HG03469 (cell line): ENCODE data around the gene ATF1.
"Not testable (repeated sequence)": the region's sequence is repeated elsewhere in the genome, so short reads cannot be mapped to it uniquely, and the experiment has no call there.

Experiments
- ATAC-seq: cut with Tn5 transposase; IDR thresholded peaks from one replicate; pipeline ENCODE4 v1.9.1; 2021; ENCODE audit warnings: mild to moderate bottlenecking, moderate library complexity, moderate number of reproducible peaks; ENCODE audit not compliant: unreplicated experiment

Gene ATF1

GRCh38 chr12:50790081-50790480, 26.2 kb downstream of the ATF1 start:
- no peak for ATAC-seq

DNA sequence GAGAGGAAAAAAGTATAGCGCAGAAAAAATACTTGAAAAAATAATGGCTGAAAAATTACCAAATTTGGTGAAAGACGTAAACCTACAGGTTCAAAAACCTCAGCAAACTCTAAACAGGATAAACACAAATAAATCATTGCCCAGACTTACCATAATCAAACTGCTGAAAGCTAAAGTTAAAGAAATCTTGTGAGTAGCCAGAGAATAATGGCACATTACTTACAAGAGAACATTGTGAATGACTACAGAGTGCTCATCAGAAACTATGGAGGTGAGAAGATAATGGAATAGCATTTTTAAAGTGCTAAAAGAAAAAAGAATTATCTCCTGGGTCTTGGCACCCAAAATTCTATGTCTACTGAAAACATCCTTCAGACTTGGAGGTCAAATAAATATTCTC, 36.0 kb downstream of the ATF1 start:
- ATAC-seq, result no peak

GRCh38 chr12:50803230-50803875, 39.5 kb downstream of the ATF1 start:
- ATAC-seq, result no peak

DNA sequence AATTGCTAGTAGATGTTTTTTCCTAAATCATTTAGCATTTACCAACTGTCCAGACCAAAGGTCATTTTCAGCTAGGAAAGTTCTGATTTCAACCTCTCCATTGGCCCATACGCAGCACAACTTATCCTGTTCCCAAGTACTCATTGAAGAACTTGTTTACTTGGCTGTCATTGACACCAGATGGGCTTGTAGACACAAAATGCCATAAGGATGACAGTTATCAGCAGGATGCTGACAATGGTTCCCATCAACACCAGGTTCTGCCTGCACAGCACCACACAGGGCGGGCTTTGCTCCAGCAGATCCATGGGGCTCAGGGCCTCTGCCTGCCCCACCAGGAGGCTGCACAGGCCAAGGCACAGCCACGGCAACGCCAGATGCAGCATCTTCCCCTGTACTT, 42.3 kb downstream of the ATF1 start:
- no peak for ATAC-seq

DNA sequence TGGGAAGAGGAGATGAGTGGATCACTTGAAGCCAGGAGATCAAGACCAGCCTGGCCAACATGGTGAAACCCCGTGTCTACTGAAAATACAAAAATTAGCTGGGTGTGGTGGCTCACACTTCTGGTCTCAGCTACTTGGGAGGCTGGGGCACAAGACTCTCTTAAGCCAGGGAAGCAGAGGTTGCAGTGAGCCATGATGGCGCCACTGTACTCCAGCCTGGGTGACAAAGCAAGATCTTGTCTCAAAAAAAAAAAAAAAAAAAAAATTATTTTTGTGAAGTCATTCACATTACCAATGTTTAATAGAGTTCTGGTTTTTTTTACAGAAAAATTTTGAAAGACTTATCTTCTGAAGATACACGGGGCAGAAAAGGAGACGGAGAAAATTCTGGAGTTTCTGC, 45.2 kb downstream of the ATF1 start:
- not testable (repeated sequence) for ATAC-seq

DNA sequence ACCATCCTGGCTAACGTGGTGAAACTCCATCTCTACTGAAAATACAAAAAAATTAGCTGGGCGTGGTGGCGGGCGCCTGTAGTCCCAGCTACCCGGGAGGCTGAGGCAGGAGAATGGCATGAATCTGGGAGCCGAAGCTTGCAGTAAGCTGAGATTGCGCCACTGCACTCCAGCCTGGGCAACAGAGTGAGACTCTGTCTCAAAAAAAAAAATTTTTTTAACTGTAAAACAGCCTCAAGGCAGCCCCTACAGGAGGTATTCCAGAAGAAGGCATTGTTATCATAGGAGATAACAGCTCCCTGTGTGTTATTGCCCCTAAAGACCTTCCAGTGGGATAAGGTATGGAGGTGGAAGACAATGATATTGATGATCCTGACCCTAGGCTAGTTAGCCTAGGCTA, 51.0 kb downstream of the ATF1 start:
- not testable (repeated sequence) for ATAC-seq

- no peak for ATAC-seq
Measured at GRCh38 chr12:50820177-50820576, 56.3 kb downstream of the ATF1 start.

DNA sequence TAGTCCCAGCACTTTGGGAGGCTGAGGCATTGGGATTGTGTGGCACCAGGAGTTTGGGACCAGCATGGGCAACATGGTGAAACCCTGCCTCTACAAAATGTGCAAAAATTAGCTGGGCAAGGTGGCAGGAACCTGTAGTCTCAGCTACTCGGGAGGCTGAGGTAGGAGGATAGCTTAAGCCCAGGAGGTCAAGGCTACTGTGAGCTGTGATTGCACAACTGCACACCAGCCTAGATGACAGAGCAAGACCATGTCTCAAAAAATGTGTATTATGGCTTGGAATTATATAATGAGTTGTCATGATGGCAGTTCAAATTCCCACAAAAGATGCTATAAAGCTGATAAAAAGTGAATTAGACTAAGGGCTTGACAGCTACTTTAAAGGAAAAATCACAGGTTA, 58.2 kb downstream of the ATF1 start:
- no peak for ATAC-seq

GRCh38 chr12:50823724-50824123, 59.8 kb downstream of the ATF1 start:
- not testable (repeated sequence) for ATAC-seq

DNA sequence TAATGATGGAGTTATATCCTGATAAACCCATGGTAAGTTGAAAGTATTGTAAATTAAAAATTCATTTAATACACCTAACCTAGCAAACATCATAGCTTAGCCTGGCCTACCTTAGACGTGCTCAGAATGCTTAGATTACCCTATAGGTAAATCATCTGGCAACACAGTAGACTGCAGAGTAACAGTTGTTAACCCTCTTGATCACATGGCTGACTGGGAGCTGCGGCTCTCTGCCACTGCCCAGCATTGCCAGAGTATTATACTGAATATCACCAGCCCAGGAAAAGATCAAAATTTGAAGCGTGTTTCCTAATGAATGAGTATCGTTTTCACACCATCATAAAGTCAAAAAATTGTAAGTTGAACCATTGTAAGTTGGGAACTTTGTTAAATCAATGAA, 61.0 kb downstream of the ATF1 start:
- ATAC-seq, result no peak

DNA sequence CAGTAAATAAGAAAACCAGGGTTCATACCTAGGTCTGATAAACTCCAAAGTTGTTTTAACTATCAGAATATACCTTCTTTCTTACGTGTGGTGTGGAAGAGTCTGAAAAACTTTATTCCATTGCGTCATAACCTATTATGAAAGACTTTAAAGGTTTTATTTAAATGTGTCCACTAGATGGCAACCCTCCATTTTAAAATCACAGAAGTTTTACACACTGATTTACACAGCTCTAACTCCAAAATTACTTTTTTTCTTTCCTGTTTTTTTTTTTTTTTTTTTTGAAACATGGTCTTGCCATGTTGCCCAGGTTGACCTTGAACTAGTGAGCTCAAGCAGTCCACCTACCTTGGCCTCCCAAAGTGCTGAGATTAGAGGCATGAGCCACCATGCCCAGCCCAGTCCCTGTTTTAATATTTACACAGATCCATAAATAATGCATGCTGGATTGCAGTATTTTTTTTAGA, 61.5 kb downstream of the ATF1 start:
- ATAC-seq, result no peak

DNA sequence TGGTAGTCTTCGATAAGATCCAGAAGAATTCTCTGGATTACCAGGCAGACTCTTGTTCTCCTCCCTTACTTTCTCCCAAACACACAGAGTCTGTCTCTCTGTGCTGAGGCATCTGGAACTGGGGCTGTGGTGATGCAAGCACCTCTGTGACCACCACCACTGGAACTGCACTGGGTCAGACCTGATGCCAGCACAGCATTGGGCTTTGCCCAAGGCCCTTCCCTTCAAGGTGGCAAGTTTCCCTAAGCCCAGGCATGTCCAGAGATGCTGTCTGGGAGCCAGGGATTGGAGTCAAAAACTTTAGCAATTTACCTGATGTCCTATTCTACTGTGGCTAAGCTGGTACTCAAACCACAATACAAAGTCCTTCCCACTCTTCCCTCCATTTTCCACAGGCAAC, 64.2 kb downstream of the ATF1 start:
- no peak for ATAC-seq

- no peak for ATAC-seq
Measured at GRCh38 chr12:50828886-50829285, 65.0 kb downstream of the ATF1 start.

GRCh38 chr12:50833801-50834200, 69.9 kb downstream of the ATF1 start:
- not testable (repeated sequence) for ATAC-seq

DNA sequence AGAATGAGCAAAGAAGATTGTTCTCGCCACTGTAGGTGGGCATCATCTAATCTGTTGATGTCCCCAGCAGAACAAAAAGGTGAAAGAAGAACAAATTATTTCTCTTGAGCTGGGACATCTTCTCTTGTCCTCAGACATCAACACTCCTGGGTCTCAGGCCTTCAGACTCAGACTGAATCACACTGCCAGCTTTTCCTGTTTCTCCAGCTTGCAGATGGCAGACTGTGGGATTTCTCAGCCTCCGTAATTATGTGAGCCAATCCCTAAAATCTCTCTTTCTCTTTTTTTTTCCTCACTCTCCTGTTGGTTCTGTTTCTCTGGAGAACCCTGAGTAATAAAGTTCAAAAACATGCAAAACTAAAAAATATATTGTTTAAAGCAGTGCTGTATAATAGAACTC, 75.1 kb downstream of the ATF1 start:
- ATAC-seq, result no peak

- no peak for ATAC-seq
Measured at GRCh38 chr12:50840809-50841487, 77.0 kb downstream of the ATF1 start.

DNA sequence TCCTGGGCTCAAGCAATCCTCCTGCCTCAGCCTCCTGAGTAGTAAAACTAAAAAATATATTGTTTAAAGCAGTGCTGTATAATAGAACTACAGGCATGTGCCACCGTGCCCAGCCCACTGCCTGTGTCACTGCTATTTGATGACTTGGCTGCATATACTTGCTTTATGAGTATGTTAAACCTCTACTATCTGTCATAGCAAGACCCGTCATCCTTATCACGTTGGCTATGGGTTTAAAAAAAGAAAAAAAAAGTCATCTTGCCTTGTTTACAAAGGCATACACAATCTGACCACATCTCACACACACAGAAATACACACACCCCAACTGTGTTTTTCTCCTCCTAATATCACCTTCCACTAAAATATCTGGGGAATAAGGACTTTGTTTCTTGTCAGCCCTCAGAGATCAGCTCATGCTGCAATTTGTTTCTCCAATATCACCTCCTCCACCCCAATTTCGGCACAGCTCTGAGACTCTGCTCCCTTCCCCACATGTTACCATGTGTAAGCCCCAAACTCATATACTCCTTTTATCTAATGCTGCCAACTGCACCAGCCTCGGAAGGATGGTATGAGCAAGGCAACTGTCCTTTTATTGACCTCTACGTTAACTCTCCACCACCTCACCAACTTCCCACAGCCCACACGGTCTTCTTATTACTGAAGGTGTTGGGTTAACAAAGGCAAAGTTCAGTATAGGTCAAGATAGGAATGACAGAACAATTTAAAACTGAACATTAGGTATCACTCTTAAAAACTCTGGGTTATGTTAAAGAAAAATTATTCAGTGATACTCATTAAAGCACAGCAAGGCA, 78.0 kb downstream of the ATF1 start:
- no peak for ATAC-seq

- no peak for ATAC-seq
Measured at GRCh38 chr12:50842637-50843493, 79.0 kb downstream of the ATF1 start, which contains the start of gene TMPRSS12. Gene TMPRSS12, plus strand, starts transcription at chr12:50842926. Its CDS starts 39 bp downstream, at chr12:50842965.

GRCh38 chr12:50845021-50845647, 81.2 kb downstream of the ATF1 start:
- no peak for ATAC-seq

DNA sequence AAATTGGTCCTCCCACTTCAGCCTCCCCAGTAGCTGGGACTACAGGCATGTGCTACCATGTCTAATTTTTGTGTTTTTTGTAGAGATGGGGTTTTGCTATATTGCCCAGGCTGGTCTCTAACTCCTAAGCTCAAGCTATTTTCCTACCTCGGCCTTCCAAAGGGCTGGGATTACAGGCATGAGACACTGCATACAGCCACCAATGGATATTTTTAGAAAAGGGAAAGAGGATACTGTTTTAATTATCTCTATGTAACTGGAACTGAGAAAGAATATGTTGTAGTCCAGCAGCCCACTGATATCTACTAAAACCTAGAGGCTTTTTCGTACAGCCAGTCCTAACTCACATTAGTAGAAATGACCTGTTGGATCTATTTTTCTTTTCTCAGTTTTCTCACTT, 85.1 kb downstream of the ATF1 start:
- no peak for ATAC-seq
